Mononuclear cell (primary cell): Measurements from ENCODE around the gene ORM1. TPM values are rescaled to one million over a fixed set of nuclear protein-coding genes. Genes with fewer than 3 reads are reported as not detected.

ENCODE experiments used
- H3K27me3 ChIP-seq: 2 replicates; pipeline ENCODE4 v1.6.0; 2011; ENCODE audit warnings: low read length, control low read depth; ENCODE audit not compliant: insufficient read depth
- H3K4me1 ChIP-seq: 2 replicates; pipeline ENCODE4 v1.5.1; 2011; ENCODE audit warnings: mild to moderate bottlenecking, low read length, control low read depth; ENCODE audit not compliant: insufficient read depth
- H3K4me3 ChIP-seq: 2 replicates; pipeline ENCODE4 v1.5.1; 2011; ENCODE audit warnings: mild to moderate bottlenecking, low read length, moderate library complexity
- H3K9me3 ChIP-seq: 2 replicates; pipeline ENCODE4 v1.5.1; 2011; ENCODE audit warnings: low read depth, mild to moderate bottlenecking, control low read depth, low read length
- total RNA-seq: library from RNA; depleted of rRNA; stranded (reverse); fragments of >200 nt; gene quantifications from one replicate; pipeline ENCODE4 v1.2.3, GENCODE V29; 2012

ORM1 gene
- total RNA-seq, 1 donor: not detected

DNA sequence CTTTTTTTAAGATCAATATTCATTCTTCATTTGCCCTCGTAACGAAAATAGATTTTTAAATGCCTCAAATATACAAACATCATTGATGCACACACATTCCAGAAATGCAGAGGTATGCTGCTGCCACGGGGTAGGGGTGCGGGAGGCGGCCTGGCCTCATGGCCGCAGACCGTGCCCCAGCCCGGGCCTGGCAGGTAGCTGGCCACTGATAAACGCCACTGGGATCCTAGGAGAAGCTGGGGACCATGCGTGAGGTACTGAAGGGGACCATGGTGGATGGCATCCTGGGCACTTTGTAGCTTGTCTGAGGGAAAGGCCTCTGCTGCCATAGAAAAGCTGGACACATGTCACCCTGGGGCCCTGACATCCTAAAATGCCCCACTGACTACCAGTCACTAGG, 13.3 kb downstream of the ORM1 start:
- peaks cover 12% of the 10 kb centered on the region for H3K4me1 ChIP-seq
- no peak overlapping the region for H3K4me3 ChIP-seq
- no peaks in the 10 kb centered on the region for H3K27me3 ChIP-seq
- H3K9me3 ChIP-seq: no peaks in the 10 kb centered on the region

DNA sequence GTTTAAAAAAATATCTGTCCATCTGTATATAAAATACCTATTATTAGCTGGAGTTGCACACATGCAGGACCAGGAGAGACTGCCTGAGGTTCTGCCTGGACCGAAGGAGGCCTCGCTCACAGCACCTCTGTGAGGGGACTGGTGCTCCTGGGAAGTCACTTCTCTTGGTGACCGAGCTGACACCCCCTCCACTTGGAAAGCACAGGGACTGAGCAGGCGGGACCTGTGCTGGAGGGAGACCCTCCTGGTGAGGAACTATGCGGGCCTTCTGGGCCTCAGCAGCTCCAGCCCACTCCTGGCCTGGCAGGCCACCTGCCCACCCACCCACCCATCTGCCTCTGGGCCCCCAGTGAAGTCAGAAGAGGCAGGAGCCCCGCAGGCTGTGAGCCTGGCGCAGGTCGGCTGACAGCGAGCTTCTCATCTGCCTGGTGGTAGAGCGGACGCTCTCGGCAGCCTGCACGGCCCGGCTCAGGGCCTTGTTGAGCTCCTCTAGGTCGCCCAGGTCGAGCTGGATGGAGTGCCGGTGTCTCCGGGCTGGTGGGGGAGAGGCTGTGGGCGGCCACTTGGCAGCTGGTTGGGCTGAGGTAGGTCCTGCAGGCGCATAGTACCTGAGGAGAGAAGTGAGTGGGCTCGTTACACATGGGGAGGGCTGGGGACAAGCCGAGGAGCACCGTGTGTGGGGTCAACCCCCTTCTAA, 13.9 kb downstream of the ORM1 start:
- no peaks in the 10 kb centered on the region for H3K27me3 ChIP-seq
- no peak overlapping the region for H3K4me3 ChIP-seq
- peaks cover 12% of the 10 kb centered on the region for H3K4me1 ChIP-seq
- no peaks in the 10 kb centered on the region for H3K9me3 ChIP-seq

DNA sequence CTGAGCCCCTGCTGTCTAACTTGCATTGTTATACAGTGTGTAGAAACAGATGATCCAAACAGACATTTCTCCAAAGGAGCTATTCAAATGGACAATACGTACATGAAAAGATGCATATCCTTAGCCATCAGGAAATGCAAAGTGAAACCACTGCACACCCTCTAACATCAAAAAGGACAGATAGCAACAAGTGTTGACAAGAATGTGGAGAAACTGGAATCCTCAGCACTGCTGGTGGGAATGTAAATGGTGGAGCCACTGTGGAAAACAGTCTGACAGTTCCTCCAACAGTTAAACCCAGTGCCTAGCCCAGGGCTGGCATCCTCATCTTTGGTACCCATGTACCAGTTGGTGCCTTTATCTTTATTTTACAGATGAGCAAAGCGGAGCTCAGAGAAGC, 15.3 kb downstream of the ORM1 start:
- Histone ChIP-seq H3K4me3 (no peak overlapping the region), H3K4me1 (peaks cover 12% of the 10 kb centered on the region), H3K9me3 (no peaks in the 10 kb centered on the region), H3K27me3 (no peaks in the 10 kb centered on the region)

DNA sequence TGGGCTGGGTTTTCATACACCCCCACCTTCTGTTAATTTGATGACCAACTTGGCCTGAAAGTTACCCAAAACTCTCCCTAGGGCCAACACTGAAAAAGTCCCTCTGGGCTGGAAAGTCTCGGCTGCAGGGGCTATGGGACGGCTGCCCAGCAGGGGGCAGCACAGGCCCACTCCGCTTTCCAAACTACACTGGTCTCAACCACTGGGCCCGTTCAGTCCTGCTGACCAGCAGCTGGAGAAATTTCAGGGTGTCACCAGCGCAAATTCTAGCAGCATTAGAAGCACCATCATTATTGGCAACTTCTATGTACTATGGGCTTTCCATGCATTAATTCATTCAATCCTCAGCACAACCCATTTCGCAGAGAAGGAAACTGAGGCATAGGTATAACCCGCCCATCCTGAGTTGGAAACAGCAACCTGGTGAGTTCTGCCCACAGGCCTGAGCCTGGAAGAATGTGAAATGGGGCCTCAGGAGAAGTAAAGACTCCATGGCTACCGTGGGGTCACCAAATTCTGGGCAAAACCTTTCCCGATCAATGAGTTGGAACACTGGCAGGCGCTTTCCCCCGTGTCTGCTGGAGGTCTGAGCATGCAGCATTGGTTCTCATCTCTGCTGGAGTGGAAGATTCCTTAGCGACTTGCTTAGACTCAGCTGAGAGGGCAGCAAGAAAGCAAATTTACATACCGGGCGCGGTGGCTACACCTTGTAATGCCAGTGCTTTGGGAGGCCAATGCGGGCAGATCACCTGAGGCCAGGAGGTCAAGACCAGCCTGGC, 16.4 kb downstream of the ORM1 start:
- Histone ChIP-seq H3K4me3 (no peak overlapping the region), H3K9me3 (no peaks in the 10 kb centered on the region), H3K27me3 (no peaks in the 10 kb centered on the region), H3K4me1 (peaks cover 12% of the 10 kb centered on the region)

DNA sequence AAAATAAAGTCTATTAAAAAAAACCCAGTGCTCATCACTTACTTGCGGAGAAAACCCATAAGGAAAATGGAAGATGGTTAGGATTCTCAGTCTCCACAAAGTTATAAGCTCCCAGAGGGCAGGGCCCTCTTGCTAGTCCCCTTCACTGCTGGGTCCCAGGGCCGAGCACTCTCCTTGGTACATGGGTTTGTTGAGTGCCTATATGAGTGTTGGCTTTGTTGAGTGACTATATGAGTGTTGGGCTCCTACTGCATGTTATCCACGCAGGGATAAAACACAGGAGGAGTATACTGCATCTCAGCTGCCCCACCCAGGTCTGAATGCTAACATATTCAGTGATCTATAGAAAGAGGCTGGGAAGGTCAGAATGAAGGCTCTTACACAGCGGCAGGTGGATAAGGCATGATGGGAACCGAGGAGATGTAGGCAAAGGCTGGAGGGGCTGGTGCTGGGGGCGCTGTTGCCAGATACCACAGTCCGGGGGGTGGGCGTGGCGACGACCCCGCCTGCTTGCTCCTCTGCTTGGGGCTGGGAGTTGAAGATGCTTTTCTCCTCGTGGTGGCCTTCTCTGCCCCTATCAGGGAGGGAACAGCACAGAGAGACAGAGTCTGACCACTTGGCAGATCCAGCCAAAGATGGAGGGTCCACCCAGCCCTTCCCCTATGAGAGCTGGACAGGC, 18.4 kb downstream of the ORM1 start:
- H3K4me3 ChIP-seq: no peak overlapping the region
- peaks cover 12% of the 10 kb centered on the region for H3K4me1 ChIP-seq
- H3K9me3 ChIP-seq: no peaks in the 10 kb centered on the region
- H3K27me3 ChIP-seq: no peaks in the 10 kb centered on the region

DNA sequence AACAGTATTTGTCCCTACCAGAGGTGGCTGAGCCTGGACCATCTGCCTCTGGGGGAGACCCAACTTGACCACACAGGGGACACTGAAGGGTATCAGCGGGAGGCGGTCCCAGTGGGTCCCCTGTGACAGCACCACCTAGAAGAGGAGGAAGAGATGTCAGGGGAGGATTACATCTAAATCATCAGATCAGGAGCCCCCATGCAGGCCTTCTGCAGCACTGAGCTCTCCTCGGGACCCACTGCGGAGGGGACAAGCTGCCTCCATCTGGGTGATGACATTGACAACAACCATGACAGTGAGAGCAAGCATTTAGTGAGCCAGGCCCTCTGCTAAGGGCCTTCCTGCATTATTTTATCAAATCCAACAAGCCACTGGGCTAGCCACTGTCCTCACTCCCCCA, 19.1 kb downstream of the ORM1 start:
- H3K4me1 ChIP-seq: peaks cover 12% of the 10 kb centered on the region
- no peaks in the 10 kb centered on the region for H3K9me3 ChIP-seq
- no peaks in the 10 kb centered on the region for H3K27me3 ChIP-seq
- no peak overlapping the region for H3K4me3 ChIP-seq

DNA sequence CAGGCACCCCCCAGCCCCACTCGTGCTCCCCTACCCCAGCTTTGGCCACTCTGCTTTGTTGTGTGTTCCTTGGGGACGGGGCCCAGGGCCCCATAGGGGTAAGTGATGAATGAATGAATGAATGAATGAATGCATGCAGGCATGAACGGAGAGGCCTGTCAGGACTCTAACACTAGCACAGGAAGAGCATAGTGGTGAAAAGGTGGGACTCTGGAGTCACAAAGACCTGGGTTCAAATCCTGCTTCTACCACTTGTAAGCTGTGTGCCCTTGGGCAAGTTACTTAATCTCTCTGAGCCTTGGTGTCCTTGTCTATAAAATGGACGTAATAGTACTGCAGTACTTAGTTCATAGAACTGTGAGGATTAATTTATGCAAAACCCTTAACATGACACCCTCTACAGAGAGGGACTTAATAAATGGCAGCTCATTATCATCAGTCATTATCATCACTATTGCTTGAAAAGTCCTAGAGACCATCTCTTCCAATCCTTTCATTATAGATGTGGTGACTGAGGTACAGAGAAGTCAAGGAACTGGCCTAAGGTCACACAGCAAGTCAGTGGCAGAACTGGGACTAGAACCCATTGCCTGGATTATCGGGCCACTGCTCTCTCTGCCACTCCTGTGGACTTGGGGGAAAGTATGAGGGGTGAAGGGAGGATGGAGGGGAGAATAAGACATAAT, 20.0 kb downstream of the ORM1 start:
- Histone ChIP-seq H3K27me3 (no peaks in the 10 kb centered on the region), H3K9me3 (no peaks in the 10 kb centered on the region), H3K4me3 (no peak overlapping the region), H3K4me1 (peaks cover 12% of the 10 kb centered on the region)

DNA sequence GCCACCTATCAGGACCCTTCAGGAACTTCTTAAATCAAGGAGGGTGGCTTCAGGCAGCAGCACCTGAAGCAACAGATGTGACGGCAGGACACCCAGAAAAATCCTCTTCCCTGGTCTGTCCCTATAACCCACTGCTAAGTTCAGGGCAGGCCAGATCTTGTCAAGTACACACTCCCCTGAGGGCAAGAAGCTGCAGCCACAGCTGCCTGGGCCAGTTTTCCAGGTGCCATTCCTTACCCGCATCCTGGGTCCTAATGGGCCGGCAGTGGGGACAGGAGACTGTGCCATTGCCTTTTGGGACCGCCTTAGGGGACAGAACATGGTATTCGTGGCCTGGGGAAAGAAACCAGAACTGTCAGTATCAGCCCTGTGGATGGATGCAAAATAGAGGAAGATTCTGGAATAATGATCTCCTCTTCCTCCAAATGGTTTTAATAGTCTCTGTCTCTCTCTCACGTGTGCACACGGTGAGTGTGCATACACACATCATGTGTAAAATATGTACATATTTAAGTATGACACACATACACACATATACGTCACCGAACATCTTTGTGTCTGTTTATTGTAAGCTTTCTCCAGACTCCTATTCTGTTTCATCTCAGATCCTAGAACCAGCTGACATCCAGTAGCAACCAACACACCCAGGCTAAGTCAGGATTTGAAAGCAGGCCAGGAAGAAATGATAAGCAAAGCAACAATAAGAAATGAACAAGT, 20.7 kb downstream of the ORM1 start:
- no peak overlapping the region for H3K4me3 ChIP-seq
- H3K27me3 ChIP-seq: no peaks in the 10 kb centered on the region
- H3K9me3 ChIP-seq: no peaks in the 10 kb centered on the region
- H3K4me1 ChIP-seq: peaks cover 15% of the 10 kb centered on the region

DNA sequence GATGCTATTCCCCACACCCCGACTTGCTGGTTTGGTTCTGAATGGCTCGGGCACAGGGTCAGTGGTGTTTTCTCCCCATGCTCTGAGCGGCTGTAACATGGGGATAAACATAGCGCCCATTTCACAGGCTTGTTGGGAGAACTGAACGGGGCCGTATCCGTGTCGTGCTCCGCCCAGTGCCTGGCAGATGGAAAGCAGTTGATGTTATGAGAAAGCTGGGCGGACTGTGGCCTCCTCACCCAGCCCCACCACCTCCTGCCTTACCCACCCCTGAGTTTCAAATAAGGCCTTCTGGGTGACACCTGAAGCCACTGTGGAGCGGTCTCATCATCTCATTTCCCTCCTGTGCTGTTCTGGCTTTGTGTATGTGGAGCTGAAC, 21.3 kb downstream of the ORM1 start:
- no peak overlapping the region for H3K4me3 ChIP-seq
- peaks cover 21% of the 10 kb centered on the region for H3K4me1 ChIP-seq
- H3K9me3 ChIP-seq: no peaks in the 10 kb centered on the region
- no peaks in the 10 kb centered on the region for H3K27me3 ChIP-seq

DNA sequence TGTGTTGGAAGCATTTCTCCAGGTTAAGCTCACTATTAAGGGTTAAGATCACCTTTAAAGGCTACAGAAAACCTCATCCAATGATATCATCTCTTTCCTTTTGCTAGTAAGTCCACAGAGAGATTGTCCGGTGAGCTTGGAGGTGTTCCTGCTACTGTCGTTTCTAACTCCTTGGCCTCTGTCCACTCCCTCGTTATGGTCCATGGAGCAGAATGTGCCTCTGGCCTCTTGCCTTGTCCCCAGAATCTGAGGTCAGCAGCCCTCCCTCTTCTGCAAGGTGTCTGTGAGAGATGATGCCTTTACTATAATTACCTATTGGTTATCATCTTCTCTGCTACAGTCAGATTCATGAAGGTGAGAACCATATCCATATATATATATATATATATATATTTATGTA, 21.8 kb downstream of the ORM1 start:
- H3K9me3 ChIP-seq: no peaks in the 10 kb centered on the region
- H3K27me3 ChIP-seq: no peaks in the 10 kb centered on the region
- H3K4me3 ChIP-seq: no peak overlapping the region
- H3K4me1 ChIP-seq: peaks cover 26% of the 10 kb centered on the region

DNA sequence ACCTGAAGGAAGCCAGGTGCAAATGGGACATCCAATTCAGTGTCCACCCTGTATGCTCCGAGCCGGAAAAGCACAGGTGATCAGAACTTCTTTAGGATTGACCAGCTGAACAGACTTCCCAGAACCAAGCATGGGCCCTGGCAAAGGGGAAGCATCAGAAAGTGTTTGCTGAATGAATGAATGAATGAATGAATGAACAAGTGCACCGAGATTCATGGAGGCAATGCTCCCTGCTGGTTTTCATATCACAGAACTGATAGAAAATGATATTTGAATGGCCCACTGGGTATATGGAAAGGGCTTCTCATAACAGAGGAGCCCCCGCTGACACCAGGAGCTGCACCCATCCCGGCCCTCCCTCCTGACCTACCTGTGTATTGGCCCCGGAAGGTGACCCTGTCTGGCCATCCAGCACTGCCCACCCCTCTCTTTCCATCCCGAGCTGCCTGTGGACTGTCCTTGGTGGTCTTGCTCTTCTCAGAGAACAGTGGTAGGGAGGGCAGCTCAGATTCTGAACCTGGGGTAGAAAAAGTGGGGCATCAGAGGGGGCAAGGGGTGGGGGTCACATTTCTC, 22.7 kb downstream of the ORM1 start:
- Histone ChIP-seq H3K27me3 (no peaks in the 10 kb centered on the region), H3K4me3 (no peak overlapping the region), H3K4me1 (peaks cover 27% of the 10 kb centered on the region), H3K9me3 (no peaks in the 10 kb centered on the region)

DNA sequence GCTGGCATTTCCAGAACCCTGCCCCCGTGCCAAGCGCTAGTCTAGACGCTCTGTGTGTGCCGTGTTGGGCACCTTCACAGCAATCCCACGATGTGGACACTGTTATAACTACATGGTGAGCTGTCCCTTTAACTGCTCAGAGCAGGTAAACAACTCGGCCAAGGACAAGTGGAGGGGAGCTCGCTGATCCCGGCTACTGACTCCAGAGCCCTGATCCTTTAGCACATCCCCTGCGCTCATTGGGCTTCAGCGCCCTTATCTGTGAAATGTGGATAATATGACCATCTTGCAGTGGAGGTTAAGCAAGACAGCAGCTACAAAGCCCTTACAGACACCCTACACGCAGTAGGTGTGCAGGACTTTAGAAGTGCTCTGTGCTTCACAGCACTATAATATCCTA, 23.2 kb downstream of the ORM1 start:
- Histone ChIP-seq H3K4me1 (peaks cover 24% of the 10 kb centered on the region), H3K27me3 (no peaks in the 10 kb centered on the region)

DNA sequence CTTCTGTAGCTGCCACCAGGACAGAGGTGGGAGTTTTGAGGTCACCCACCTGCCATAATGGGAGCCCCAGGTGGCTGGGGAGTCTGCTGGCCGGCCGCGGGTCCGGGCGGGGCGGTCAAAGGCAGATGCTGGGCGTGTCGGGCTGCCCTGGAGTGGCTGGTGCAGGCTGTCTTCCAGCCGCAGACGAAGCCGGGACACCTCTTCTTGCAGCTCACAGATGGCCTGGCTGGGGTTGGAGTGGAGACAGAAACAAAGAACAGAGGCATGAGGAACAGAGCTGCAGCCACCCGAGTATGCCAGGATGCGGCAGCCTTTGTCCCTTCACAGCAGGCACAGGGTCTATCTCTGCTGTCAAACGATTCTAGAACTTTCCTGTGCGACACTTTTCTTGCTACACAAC, 24.8 kb downstream of the ORM1 start:
- Histone ChIP-seq H3K9me3 (no peaks in the 10 kb centered on the region), H3K27me3 (no peaks in the 10 kb centered on the region), H3K4me3 (no peak overlapping the region), H3K4me1 (peaks cover 24% of the 10 kb centered on the region)

More for the DNA sequence above, 23.2 kb downstream of the ORM1 start:
- Histone ChIP-seq H3K4me3 (no peak overlapping the region), H3K9me3 (no peaks in the 10 kb centered on the region)

DNA sequence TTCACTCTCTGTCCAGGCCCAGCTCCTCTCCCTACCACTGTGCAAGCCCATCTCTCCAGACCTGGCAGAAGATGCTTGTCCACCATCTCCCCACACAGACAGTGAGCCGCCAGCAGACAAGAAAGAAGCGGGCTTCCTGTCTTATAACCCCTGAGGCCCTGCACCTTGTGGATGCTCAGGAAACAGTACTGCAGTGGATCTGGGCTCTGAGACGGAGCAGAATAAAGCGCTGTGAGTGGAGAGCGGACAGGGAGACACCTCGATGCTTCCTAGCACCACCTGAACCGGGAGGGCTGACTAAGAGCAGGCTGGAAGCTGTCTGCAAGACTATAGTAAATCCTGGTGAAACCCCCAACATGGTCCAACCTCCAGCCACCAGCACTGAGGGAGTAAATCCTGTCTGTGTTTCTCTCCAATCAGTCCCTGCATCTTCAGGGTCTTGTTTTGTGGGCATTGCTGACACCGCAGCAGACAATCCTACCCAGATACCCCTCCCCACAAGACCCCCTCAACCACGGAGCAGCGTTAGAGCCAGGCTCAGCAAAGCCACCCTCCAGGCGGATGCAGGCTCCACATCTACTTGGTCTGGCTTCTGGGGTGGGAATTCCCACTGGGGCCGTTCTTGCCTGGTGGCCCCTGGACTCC, 25.5 kb downstream of the ORM1 start:
- Histone ChIP-seq H3K4me3 (no peak overlapping the region), H3K4me1 (peaks cover 24% of the 10 kb centered on the region), H3K27me3 (no peaks in the 10 kb centered on the region), H3K9me3 (no peaks in the 10 kb centered on the region)
